SIG-M5 (cell line): Measurements from ENCODE around the gene LPCAT3.
"Not testable (repeated sequence)": the region's sequence is repeated elsewhere in the genome, so short reads cannot be mapped to it uniquely, and the experiment has no call there.

ENCODE experiments used
- DNase-seq: peaks from one replicate; lab custom pipeline; 2025; lab: John Stamatoyannopoulos, UW

LPCAT3 gene

DNA sequence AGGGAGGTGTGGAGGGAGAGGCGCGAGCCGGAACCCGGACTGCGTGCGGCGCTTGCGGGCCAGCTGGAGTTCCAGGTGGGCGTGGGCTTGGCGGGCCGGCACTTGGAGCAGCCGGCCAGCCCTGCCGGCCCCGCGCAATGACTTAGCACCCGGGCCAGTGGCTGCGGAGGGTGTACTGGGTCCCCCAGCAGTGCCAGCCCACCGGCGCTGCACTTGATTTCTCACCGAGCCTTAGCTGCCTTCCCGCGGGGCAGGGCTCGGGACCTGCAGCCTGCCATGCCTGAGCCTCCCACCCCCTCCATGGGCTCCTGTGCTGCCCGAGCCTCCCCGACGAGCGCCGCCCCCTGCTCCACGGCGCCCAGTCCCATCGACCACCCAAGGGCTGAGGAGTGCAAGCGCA, 19.1 kb upstream of the LPCAT3 start:
- not testable (repeated sequence) for DNase-seq

DNA sequence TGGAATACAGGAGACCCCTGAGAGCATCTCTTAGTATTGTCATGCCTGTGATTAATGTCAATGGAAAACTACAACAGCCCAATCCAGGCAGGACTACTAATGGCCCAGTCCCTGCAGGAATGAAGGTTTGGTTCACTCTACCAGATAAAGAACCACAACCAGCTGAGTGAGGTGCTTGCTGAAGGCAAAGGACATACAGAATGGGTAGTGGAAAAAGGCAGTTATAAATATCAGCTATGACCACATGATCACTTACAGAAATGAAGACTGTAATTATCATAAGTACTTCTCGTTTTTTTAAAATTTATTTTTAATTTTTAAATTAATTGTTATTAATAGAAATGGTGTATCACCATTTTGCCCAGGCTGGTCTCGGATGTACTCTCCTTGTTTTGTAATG, 17.2 kb upstream of the LPCAT3 start:
- DNase-seq, result no peak

DNA sequence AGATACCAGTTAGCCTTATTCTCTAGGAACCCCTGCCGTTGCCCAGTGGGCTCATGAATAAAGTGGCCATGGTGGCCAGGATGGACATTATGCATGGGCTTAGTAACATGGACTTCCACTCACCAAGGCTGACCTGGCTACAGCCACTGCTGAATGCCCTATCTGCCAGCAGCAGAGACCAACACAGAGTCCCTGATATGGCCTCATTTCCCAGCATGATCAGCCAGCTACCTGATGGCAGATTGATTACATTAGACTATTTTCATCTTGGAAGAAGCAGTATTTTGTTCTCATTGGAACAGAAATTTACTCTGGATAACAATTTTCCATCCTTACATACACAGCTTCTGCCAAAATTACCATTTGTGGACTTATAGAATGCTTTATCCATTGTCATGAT, 16.2 kb upstream of the LPCAT3 start:
- no peak for DNase-seq

DNA sequence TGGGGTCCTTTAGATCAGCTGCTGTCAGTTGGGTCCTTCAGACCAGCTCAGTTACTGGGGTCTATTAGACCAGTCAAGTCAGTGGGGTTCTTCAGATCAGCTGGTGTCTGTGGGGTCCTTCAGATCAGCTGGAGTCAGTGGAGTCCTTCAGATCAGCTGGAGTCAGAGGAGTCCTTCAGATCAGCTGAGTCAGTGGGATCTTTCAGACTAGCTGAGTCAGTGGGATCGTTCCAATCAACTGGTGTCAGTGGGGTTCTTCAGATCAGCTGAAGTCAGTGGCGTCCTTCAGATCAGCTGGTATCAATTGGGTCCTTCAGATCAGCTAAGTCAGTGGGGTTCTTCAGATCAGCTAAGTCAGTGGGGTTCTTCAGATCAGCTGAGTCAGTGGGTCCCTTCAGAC, 14.7 kb upstream of the LPCAT3 start:
- no peak for DNase-seq

DNA sequence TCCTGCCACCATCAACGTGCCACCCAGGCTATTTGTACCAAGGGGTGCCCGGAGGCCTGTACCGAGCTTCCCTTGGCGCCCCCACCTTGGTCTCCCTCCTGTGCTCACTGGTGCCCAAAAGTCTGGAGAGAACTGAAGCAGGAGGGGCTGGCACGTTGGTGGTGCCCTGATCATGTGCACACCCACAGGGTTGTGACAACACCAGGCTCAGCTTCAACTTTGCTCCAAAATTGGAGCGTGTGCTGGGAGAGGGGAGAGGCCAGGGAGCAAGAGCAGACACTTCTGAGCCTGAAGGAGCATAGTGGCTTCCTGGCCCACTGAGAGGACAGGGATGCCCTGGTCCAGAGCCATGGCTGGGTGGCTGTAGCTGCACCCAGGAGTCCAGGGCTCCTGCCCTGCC, 13.0 kb upstream of the LPCAT3 start:
- no peak for DNase-seq

DNA sequence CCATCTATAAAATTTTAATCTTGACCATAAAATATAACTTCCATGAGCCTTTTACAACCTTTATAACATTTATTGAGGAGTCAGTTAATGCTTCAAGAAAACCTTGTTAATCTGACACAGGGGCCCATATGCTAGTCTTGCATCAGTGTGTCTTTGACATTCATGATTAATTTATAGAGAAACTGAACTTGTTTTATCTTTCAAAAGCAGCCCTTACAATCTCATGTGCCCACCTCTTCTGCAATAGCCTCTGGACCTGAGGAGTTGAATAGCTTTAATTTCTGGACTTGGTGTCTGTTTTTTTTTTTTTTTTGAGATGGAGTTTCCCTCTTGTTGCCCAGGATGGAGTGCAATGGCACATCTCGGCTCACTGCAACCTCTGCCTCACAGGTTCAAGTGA, 8.6 kb upstream of the LPCAT3 start:
- DNase-seq, result no peak

DNA sequence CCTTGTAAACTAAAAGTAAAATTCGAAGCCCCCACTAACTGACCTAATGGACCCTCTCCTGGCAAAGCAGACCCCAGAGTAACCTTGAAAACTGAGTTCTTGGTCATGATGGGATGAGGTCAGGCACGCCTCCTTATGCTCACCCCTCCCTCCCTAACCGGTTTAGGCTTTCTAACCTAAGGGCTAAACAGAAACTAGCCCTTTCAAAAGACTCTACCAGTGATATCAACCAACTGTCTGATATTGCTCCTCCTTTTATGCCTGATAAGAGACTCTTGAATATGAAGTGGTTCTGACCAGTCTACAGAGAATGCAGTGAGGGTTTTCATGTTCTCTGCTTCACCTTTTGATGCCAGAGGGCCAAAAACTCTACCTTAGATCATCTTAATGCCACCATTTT, 4.8 kb upstream of the LPCAT3 start:
- no peak for DNase-seq

DNA sequence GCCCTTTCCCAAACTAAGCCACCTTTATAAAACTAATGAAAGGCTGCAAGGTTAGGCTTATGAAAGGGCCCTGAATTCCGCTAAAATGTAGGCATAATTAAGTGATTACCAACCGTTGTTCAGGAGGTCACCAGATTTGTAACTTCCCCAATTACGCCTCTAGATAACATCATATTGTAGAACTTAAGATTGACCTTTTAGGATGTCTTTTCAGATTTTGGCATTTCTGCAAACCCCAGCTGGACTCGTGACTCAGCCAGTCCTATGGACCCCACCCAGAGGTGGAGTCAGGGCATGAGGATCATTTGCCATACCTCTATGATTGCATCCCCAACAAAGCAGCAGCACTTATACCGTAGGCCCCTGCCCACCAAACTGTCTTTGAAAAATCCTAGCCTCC, 3.7 kb upstream of the LPCAT3 start:
- DNase-seq, result no peak

DNA sequence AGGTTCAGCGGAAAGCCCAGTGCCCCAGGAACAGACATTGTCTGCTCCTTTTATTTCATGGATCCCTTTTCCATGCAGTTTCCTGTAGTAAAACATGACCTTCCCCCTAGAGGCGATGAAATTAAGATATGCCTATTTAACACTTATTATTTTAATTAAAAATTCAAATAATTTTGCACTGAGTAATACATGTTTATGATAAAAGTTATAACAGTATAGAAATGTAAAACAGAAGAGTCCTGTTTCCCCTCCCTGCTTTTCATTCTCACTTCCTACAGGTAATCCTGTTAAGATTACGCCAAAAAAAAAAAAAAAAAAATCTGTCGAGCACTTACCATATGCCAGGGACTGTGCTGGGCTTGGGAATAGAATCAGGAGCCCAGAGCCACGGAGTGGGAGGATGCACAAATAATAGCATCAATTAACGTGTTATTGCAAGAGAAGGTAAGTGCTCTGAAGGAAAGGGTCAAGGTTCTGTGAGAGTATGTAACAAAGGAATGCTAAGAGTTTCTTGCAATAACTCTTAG, 830 bp upstream of the LPCAT3 start:
- no peak for DNase-seq

DNA sequence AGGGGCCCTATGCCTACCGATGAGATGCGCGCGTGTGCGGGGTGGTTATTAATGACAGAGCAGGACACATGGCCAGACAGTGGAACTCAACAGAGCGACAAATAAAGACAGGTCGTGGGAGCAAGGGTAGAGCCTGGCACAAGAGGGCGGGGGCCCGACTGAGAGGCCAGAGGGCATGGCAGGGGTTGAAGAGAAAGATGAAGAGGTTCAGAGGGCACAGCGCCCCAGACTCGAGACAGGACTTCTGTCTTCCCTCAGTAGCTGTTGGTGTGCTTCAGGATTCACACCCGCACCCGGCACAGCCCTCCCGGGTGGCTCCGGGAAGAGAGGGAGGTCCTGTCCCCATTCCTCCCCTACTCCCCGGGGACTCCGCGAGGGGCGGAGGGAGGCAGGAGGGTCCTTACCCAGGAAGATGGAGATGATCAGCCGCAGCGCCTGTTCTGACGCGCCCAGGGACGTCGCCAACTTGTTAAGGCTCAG, 366 bp downstream of the LPCAT3 start:
- DNase-seq, result no peak

DNA sequence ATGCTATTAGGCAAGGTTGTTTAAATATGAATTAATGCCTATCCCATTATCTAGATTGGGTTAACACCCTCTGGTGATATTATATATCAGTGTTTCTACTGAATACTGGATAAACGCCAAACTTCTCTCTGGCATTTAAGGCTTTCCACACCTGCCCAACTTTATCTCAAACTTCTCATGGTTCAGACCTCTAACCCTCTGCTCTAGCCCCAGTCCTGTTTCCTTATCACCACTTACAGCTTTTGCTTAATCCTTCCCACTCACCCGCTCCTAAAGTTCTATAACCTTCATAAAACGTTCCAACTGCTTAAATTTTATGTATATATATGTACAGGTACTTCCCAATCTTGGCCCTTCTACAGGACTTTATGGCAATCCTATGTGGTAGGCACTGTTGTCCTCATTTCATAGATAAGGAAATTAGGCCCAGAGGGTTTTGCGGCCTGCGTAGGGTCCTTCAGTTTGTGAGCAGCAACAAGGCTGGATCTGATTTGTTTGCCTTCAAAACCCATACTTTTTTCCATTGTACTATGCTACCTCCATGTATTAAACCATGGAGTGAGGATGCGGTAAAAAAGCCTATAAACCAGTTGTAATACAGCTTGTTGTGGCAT, 1.2 kb downstream of the LPCAT3 start:
- DNase-seq, result no peak

DNA sequence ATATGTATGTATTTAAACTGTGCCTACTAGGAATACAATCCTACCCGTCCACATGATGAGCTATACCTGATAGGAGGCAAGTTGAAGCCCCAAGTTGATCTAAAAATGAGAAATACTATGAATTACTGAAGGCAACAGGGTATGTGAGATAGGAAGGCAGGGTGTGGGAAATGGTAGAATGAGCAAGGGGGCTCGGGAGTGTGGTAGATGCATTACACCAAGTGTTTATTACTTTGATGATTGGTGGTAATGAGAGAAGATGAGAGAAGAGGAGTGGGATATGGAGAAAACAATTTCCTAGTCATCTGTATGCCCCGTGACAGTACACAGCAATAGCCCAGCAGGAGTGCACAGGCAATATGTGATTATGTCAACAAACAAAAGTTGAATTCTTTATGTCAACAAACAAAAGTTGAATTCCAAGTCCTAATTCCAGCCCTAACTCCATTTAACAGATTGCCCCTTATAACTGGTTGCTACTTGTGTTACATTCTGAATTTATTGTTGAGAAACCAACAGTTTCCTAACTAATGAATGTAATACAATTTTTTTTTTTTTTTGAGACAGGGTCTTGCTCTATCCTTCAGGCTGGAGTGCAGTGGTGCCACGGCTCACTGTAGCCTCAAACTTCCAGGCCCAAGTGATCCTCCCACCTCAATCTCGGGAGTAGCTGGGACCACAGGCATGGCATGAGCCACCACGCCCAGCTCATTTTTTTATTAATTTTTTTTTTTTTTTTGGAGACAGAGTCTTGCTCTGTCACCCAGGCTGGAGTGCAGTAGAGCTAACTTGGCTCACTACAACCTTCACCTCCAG, 2.5 kb downstream of the LPCAT3 start:
- no peak for DNase-seq

DNA sequence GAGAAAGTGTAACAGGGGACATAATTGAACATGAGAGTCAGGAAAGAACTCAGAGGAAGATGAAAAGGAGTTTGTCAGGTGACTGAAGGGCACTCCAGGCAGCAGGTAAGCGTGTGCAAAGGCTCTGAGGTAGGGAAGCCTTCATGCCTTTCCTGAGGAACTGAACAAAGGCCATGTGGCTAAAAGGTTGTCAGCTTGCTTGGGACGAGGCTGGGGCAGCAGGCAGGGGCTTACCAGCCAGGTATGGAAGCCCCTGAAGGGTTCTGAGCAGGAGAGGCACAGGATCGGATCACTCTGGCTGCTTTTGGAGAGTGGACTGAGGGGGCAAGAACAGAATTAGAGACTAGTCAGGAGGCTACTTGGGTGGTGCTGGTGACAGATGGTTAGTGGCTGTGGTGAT, 5.2 kb downstream of the LPCAT3 start:
- no peak for DNase-seq

DNA sequence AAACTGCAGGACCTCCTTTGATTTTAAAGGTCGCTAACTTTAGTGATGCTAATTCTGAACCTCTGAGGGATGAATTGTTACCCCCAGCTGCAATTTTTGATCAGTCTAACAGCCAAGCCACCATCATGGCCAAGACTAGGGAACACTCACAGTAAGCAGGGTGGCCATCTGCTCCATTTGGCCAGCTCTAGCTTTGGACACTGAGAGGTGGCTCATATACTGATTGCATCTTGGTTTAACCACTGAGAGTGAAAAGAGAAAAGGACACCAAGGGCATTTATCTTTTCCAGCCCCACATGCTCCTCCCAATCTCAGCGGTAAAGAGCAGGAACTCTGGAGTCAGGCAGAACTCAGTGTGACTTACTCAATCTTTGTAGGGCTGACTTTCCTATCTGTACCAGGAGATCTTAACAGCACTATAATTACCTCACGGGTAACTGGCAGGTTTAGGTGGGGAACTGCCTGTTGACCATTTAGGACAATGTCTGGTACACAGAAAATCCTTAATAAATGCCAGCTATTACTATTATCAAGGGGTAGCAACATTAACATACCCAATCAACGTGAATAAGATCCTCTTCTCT, 6.2 kb downstream of the LPCAT3 start:
- DNase-seq, result no peak

DNA sequence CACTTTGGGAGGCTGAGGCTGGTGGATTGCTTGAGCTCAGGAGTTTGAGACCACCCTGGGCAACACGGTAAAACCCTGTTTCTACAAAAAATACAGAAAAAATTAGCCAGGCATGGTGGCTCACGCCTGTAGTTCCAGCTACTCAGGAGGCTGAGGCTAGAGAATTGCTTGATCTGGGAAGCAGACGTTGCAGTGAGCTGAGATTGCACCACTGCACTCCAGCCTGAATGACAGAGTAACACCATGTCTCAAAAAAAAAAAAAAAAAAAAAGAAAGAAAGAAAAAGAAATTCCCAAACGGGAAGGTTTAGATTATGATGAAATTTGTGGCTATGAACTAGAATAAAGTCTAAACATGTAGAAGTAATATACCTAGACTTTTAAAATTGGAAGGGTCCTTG, 6.9 kb downstream of the LPCAT3 start:
- DNase-seq, result not testable (repeated sequence)

DNA sequence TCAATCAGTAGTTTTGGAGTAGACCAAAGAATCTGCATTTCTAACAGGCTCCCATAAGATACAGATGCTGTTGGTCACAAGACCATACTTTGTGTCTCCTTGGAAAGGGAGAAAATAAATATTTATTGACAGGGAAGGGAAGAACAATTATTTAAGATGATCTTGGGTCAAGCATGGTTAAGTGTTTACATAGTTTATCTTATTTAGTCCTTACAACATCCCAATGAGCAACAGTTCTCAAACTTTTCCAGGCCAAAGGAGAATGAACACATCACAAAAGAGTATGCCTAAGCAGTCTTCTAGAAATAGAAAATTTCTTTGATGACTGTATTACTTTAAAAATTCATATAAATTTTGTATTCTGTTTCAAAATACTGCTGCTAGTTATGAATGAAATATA, 8.8 kb downstream of the LPCAT3 start:
- DNase-seq, result no peak

DNA sequence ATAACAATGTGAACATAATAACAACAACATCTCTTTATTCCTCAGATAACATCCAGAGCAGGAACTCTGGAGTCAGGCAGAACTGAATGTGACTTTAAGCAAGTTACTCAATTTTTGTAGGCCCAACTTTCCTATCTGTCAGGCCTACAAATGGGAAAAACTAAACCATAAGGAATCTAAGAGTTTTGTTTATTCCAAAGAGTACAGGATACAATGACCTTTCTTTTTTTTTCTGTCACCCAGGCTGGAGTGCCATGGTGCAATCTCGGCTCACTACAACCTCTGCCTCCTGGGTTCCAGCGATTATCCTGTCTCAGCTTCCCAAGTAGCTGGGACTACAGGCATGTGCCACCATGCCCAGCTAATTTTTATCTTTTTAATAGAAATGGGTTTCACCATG, 9.4 kb downstream of the LPCAT3 start:
- DNase-seq, result no peak

DNA sequence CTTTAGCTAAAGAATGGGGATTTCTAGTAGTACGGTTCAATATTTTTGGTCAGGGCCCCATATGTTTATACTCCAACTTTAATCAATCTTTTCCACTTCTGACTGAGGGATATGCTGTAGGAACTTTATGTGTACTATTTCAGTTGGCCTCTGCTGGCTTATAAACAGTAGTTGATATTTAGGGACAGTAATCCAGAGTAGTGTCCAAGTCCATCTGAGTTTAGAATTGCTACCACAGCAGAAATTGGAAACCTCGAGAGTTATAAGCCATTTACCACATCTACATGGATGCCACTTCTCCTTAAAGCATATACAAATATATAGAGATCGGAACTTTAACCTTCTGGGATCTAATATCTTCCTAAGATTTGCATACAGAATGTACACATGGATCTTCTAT, 11.6 kb downstream of the LPCAT3 start:
- no peak for DNase-seq

DNA sequence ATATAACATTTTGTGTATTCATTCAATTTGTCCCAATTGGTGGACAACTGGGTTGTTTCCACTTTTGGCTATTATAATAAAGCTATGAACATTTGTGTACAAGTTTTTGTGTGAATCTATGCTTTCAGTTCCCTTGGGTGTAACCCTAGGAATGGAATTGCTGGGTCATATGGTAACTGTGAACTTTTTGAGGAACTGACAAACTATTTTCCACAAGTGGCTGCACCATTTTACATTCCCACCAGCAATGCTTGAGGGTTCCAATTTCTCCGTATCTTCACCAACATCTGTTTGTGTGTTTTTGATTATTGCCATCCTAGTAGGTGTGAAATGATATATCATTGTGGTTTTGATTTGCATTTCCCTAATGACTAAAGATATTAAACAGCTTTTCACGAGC, 13.0 kb downstream of the LPCAT3 start:
- no peak for DNase-seq

DNA sequence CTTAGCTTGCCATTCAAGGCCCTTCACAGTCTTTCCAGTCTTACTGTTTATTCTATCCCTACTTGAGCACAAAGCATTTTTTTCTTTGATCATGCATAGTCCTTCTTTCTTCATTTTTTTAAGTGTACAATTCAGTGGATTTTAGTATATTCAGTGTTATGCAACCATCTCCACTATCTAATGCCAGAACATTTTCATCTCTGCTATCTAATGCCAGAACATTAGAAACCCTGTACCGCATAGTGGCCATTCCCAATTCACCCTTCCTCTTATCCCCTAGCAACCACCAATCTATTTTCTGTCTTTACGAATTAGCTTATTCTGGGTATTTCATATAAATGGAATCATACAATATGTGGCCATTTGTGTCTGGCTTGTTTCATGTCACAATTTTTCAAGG, 13.4 kb downstream of the LPCAT3 start:
- DNase-seq, result no peak

DNA sequence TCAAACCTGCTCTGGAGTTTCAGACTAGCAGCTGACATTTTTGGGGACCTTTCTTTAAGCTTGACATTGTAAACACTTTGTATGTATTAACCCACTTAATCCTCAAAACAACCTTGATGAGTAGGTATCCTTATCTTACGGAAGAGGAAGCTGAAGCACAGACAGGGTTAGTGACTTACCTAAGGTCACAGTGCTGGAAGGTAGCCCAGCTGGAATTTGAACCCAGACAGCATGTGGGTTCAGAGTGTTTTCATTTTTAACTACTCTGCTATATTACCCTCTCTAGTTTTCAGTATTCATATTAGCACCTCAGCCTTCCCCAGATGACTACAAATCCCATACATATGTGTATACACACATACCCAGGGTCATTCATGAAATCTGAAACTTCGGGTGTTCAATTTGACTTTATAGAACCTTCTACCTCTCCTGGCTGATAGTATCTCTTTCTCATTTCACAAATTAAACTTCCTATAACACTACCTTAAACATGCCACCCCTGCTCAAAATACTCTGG, 13.9 kb downstream of the LPCAT3 start:
- DNase-seq, result no peak

DNA sequence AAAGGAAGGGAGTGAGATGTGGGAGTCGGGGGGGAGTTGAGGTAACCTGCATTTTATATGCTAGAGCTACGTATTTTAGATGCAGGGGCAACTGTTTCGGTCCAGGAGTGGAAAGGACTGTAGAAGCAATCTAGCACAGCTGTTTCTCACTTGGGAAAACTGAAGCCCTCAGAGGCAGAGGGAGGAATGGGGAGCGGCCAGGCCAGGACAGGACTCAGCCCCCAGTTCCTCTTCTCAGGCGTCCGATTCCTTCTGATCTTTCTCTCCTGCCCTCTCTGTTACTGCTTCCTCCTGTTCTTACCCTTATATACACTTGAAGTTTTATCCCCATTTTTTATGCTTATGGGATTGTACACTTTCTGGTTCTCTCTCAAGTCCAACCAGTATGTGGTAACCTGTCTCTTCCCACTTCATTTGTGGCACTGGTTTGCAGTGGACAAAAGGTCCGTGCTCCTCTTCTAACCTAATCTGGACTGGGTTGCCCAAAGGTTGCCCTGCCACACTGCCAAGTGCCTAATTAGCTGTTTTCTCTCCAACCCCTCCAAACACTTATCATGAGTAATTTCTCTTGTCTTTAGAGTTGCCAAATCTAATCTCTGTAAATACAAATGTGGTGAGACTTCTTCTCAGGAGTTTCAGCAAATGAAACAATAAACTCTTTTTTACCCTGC, 16.2 kb downstream of the LPCAT3 start:
- no peak for DNase-seq
